ENCODE results near the gene ZNF205. TPM values are rescaled to one million over a fixed set of nuclear protein-coding genes. Genes with fewer than 3 reads are reported as not detected.

The ZNF205 gene
- total and polyA plus RNA-seq, 2 of the 8 experiments (the other 6 are each of a cell fraction or from before 2014, with no cell fraction given), result 19.1 to 19.9 TPM

DNA sequence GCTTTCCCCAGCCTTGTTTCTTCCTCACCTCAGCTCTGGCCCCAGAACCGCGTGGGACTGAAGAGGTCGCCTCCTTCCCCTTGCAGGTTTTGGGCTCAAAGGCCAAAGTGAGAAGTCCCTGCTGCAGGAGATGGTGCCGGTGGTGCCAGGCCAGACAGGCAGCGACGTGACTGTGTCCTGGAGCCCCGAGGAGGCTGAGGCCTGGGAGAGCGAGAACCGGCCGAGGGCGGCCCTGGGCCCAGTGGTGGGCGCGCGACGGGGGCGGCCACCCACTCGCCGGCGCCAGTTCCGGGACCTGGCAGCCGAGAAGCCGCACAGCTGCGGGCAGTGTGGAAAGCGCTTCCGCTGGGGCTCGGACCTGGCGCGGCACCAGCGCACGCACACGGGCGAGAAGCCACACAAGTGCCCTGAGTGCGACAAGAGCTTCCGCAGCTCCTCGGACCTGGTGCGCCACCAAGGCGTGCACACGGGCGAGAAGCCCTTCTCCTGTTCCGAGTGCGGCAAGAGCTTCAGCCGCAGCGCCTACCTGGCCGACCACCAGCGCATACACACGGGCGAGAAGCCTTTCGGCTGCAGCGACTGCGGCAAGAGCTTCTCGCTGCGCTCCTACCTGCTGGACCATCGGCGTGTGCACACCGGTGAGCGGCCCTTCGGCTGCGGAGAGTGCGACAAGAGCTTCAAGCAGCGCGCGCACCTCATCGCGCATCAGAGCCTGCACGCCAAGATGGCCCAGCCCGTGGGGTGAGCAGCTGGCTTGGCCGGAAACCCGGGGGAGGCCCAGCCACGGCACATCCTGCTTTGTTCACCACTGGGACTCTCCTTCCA, 28.4 kb downstream of the ZNF205 start (continued):
- TF ChIP-seq EP300 (IDR thresholded peaks at IDR 0.05; ENCODE audit: borderline replicate concordance in 1 of 2, low read depth in 2 of 2, low read length in 2 of 2) (no peak), TAF1 (IDR thresholded peaks at IDR 0.05; ENCODE audit: low read depth, low read length) (no peak), E2F6 (IDR thresholded peaks at IDR 0.05) (no peak), HDAC2 (IDR thresholded peaks at IDR 0.05; ENCODE audit: borderline replicate concordance in 1 of 2, low read depth in 2 of 2, low read length in 2 of 2) (no peak), RFX5 (IDR thresholded peaks at IDR 0.05; ENCODE audit: borderline replicate concordance, low read depth, low read length) (no peak), EGR1 (IDR thresholded peaks at IDR 0.05; ENCODE audit: borderline replicate concordance, low read depth, low read length) (no peak), POLR2A (IDR thresholded peaks at IDR 0.05; ENCODE audit: control extremely low read depth in 1 of 2, low read depth in 2 of 2, low read length in 2 of 2) (no peak), CHD2 (IDR thresholded peaks at IDR 0.05; ENCODE audit: low read length) (no peak), ZNF274 (IDR thresholded peaks at IDR 0.05; ENCODE audit: borderline replicate concordance, extremely low read depth, low read length) (no peak), ASH2L (IDR thresholded peaks at IDR 0.05; ENCODE audit: low read length) (no peak)

All from H1 (cell line).